ENCODE results near the gene HGD.

DNA sequence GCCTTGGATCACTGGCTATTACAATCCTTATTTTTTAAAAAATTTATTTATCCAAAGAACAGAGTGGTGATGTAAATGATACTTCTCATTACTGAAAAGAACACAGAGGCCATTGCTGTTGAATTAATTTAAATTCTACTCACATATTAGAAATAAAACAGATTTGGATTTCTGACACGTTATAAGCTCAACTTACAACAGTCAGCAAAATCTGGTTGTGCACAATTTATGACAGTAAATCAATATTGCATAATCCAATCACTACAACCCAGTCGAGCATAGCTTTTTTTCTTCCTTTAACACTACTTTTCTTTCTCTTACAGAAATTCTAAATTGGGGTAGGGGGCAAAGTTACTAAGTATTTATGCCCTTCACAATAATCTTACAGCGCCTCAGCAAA, 17.3 kb upstream of the HGD start:
- TF ChIP-seq POLR2A (IDR thresholded peaks at IDR 0.05) = no peak
- no peak for TF ChIP-seq POLR2AphosphoS5 (IDR thresholded peaks at IDR 0.05)
